Neural crest cell (in vitro differentiated cells): ENCODE measurements around the gene CDCA7. TPM values are rescaled to one million over a fixed set of nuclear protein-coding genes. Genes with fewer than 3 reads are reported as not detected.
"Not testable (repeated sequence)": the region's sequence is repeated elsewhere in the genome, so short reads cannot be mapped to it uniquely, and the experiment has no call there.

Source experiments
- DNase-seq: peaks from one replicate; pipeline ENCODE4 v3.0.0; 2021; ENCODE audit warnings: low read depth, mixed read lengths, low spot score
- H3K27ac Mint-ChIP-seq: one replicate; pipeline ENCODE4 v1.8.0; 2021; ENCODE audit warnings: mild to moderate bottlenecking, mixed read lengths; ENCODE audit not compliant: unreplicated experiment
- H3K27me3 Mint-ChIP-seq: 2 replicates; pipeline ENCODE4 v1.8.0; 2021; ENCODE audit warnings: low read depth, mild to moderate bottlenecking, mixed read lengths
- H3K36me3 Mint-ChIP-seq: 2 replicates; pipeline ENCODE4 v1.8.0; 2021; ENCODE audit warnings: low read depth, mild to moderate bottlenecking, mixed read lengths
- H3K4me1 Mint-ChIP-seq: 2 replicates; pipeline ENCODE4 v1.8.0; 2021; ENCODE audit warnings: mixed read lengths
- H3K4me3 Mint-ChIP-seq: one replicate; pipeline ENCODE4 v1.8.0; 2021; ENCODE audit warnings: mild to moderate bottlenecking, mixed read lengths
- H3K9me3 Mint-ChIP-seq: 2 replicates; pipeline ENCODE4 v1.8.0; 2021; ENCODE audit warnings: mixed read lengths
- CTCF ChIP-seq: fragments of 200-600 bp; sonication (generic); conservative IDR thresholded peaks from 2 replicates; pipeline ENCODE4 v1.5.0; 2021; ENCODE audit warnings: antibody characterized with exemption, mild to moderate bottlenecking
- long read RNA-seq: library from polyadenylated mRNA; unstranded; transcript quantifications from one replicate; pipeline ENCODE4 v2.0.0, GENCODE V29; 2020
- total RNA-seq: library from RNA; stranded (reverse); gene quantifications from 2 replicates; pipeline ENCODE4 v1.2.1, GENCODE V29; 2021

The CDCA7 gene
- 82.5 and 88.8 TPM in 2 replicates for total RNA-seq
- long read RNA-seq, transcript CDCA7-202 (9 exons, 2,500 nt) = major isoform, 24 of 76 reads
- long read RNA-seq, transcript CDCA7-201 (10 exons, 2,789 nt) = minor isoform, 7 of 76 reads
- long read RNA-seq, partial matches to known transcripts = 32 of 76 reads
- long read RNA-seq, other reads (novel, unspliced or antisense) = 12 of 76 reads

GRCh38 chr2:173354582-173355131, at the start of gene CDCA7:
CDCA7 (plus strand) TSS chr2:173354872; CDS start chr2:173354964, 92 bp downstream.
- peak; percentile 82 for DNase-seq
- Mint-ChIP-seq H3K4me1 (peaks cover 51% of the 10 kb centered on the region), H3K4me3 (peak within 1 kb of the TSS; percentile 97), H3K27ac (peak within 1 kb of the TSS; percentile 99), H3K27me3 (peaks cover 2% of the 10 kb centered on the region), H3K9me3 (peaks cover 7% of the 10 kb centered on the region), H3K36me3 (peaks cover 2% of the 10 kb centered on the region)
- no peak for TF ChIP-seq CTCF

GRCh38 chr2:173305303-173305702, 49.4 kb upstream of the CDCA7 start:
- H3K4me3 Mint-ChIP-seq = no peak overlapping the region
- H3K27ac Mint-ChIP-seq = peak overlapping the region; percentile 72
- peaks cover 14% of the 10 kb centered on the region for H3K9me3 Mint-ChIP-seq
- H3K27me3 Mint-ChIP-seq = no peaks in the 10 kb centered on the region
- no peak for TF ChIP-seq CTCF
- peaks cover 19% of the 10 kb centered on the region for H3K4me1 Mint-ChIP-seq
- no peak for DNase-seq
- peaks cover 6% of the 10 kb centered on the region for H3K36me3 Mint-ChIP-seq

GRCh38 chr2:173307293-173307692, 47.4 kb upstream of the CDCA7 start:
- Mint-ChIP-seq H3K27me3 (no peaks in the 10 kb centered on the region), H3K27ac (no peak overlapping the region), H3K4me3 (peak overlapping the region; percentile 12), H3K36me3 (no peaks in the 10 kb centered on the region), H3K9me3 (peaks cover 9% of the 10 kb centered on the region), H3K4me1 (peaks cover 22% of the 10 kb centered on the region)
- DNase-seq = no peak
- TF ChIP-seq CTCF = no peak

GRCh38 chr2:173309370-173309769, 45.3 kb upstream of the CDCA7 start:
- H3K4me3 Mint-ChIP-seq, H3K27ac Mint-ChIP-seq, H3K9me3 Mint-ChIP-seq, H3K36me3 Mint-ChIP-seq, DNase-seq, H3K27me3 Mint-ChIP-seq: not testable (repeated sequence)
- peaks cover 22% of the 10 kb centered on the region for H3K4me1 Mint-ChIP-seq

GRCh38 chr2:173311844-173312606, 42.6 kb upstream of the CDCA7 start:
- no peak overlapping the region for H3K27ac Mint-ChIP-seq
- no peak overlapping the region for H3K4me3 Mint-ChIP-seq
- no peaks in the 10 kb centered on the region for H3K27me3 Mint-ChIP-seq
- no peaks in the 10 kb centered on the region for H3K36me3 Mint-ChIP-seq
- no peak for DNase-seq
- peaks cover 16% of the 10 kb centered on the region for H3K4me1 Mint-ChIP-seq
- TF ChIP-seq CTCF = no peak
- H3K9me3 Mint-ChIP-seq = peaks cover 5% of the 10 kb centered on the region

- peaks cover 12% of the 10 kb centered on the region for H3K9me3 Mint-ChIP-seq
- H3K27me3 Mint-ChIP-seq = no peaks in the 10 kb centered on the region
- H3K27ac Mint-ChIP-seq = no peak overlapping the region
- H3K4me3 Mint-ChIP-seq = no peak overlapping the region
- no peak for TF ChIP-seq CTCF
- DNase-seq = no peak
- H3K36me3 Mint-ChIP-seq = peaks cover 11% of the 10 kb centered on the region
- no peaks in the 10 kb centered on the region for H3K4me1 Mint-ChIP-seq
Measured at GRCh38 chr2:173323371-173323770, 31.3 kb upstream of the CDCA7 start.
